ENCODE data around the gene DYNC2LI1. TPM values are rescaled to one million over a fixed set of nuclear protein-coding genes. Genes with fewer than 3 reads are reported as not detected.

DYNC2LI1 gene
- total RNA-seq, 1 experiment from 2014 or later: 17.7 TPM

GRCh38 chr2:43826305-43827250 lies 52.7 kb downstream of the DYNC2LI1 start:
- CTCF ChIA-PET: no interaction called here
- peaks cover 16% of the 10 kb centered on the region for H3K27me3 ChIP-seq (ENCODE audit: low read length)
- TF ChIP-seq EZH2phosphoT487 (IDR thresholded peaks at IDR 0.05; ENCODE audit: borderline replicate concordance, low read length): no peak
- TF ChIP-seq, protein P1, sequence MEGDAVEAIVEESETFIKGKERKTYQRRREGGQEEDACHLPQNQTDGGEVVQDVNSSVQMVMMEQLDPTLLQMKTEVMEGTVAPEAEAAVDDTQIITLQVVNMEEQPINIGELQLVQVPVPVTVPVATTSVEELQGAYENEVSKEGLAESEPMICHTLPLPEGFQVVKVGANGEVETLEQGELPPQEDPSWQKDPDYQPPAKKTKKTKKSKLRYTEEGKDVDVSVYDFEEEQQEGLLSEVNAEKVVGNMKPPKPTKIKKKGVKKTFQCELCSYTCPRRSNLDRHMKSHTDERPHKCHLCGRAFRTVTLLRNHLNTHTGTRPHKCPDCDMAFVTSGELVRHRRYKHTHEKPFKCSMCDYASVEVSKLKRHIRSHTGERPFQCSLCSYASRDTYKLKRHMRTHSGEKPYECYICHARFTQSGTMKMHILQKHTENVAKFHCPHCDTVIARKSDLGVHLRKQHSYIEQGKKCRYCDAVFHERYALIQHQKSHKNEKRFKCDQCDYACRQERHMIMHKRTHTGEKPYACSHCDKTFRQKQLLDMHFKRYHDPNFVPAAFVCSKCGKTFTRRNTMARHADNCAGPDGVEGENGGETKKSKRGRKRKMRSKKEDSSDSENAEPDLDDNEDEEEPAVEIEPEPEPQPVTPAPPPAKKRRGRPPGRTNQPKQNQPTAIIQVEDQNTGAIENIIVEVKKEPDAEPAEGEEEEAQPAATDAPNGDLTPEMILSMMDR (conservative IDR thresholded peaks at IDR 0.05; ENCODE audit: low read depth, low read length): no peak

GRCh38 chr2:43831543-43832294 lies 57.9 kb downstream of the DYNC2LI1 start:
- POLR2A ChIA-PET (ENCODE audit: unreplicated experiment): no interaction called here
- Histone ChIP-seq H3K4me1 (ENCODE audit: insufficient read depth, low read length) (no peaks in the 10 kb centered on the region), H3K4me2 (ENCODE audit: low read length) (no peak overlapping the region), H2AFZ (ENCODE audit: low read length) (no peak overlapping the region), H3K9me3 (ENCODE audit: low read length) (no peaks in the 10 kb centered on the region), H3K36me3 (ENCODE audit: low read depth, low read length) (no peaks in the 10 kb centered on the region), H3K27me3 (ENCODE audit: low read length) (no peaks in the 10 kb centered on the region), H3K27ac (ENCODE audit: low read length) (no peak overlapping the region), H3K79me2 (ENCODE audit: low read length) (no peaks in the 10 kb centered on the region), H3F3A (ENCODE audit: low read length, unreplicated experiment) (no peaks in the 10 kb centered on the region), H4K20me1 (ENCODE audit: low read length) (no peaks in the 10 kb centered on the region), H3K4me3 (ENCODE audit: low read length) (no peak overlapping the region), H3K9ac (ENCODE audit: low read length) (no peak overlapping the region), H3K9me2 (replicated peaks; ENCODE audit: low read length) (no peaks in the 10 kb centered on the region)
- intact Hi-C loops (cut with micrococcal nuclease): no loop called here
- no peak for TF ChIP-seq EZH2phosphoT487 (IDR thresholded peaks at IDR 0.05; ENCODE audit: borderline replicate concordance, low read length)
- TF ChIP-seq, protein P1 (conservative IDR thresholded peaks at IDR 0.05; ENCODE audit: low read depth, low read length): no peak
- TF ChIP-seq EZH2 (IDR thresholded peaks at IDR 0.05; ENCODE audit: low read length, unreplicated experiment): no peak
- CTCF ChIA-PET: no interaction called here
- ATAC-seq (no peak), DNase-seq (no peak)
- no TSS peak for BruUV-seq (replicated peaks)

More at GRCh38 chr2:43826305-43827250, 52.7 kb downstream of the DYNC2LI1 start:
- DNase-seq (no peak), ATAC-seq (no peak)
- Histone ChIP-seq H3F3A (ENCODE audit: low read length, unreplicated experiment) (no peaks in the 10 kb centered on the region), H3K36me3 (ENCODE audit: low read depth, low read length) (no peaks in the 10 kb centered on the region), H2AFZ (ENCODE audit: low read length) (no peak overlapping the region), H3K9me2 (replicated peaks; ENCODE audit: low read length) (no peaks in the 10 kb centered on the region), H3K9me3 (ENCODE audit: low read length) (no peaks in the 10 kb centered on the region), H3K4me3 (ENCODE audit: low read length) (no peak overlapping the region), H3K79me2 (ENCODE audit: low read length) (no peaks in the 10 kb centered on the region), H3K4me2 (ENCODE audit: low read length) (no peak overlapping the region), H3K27ac (ENCODE audit: low read length) (no peak overlapping the region), H3K4me1 (ENCODE audit: insufficient read depth, low read length) (no peaks in the 10 kb centered on the region), H3K9ac (ENCODE audit: low read length) (no peak overlapping the region), H4K20me1 (ENCODE audit: low read length) (no peaks in the 10 kb centered on the region)
- POLR2A ChIA-PET (ENCODE audit: unreplicated experiment): no interaction called here
- intact Hi-C loops (cut with micrococcal nuclease): no loop called here
- BruUV-seq (replicated peaks): no TSS peak

All from PC-3 (cell line).